H7 (cell line): ENCODE results near the gene MSLN. TPM values are rescaled to one million over a fixed set of nuclear protein-coding genes. Genes with fewer than 3 reads are reported as not detected.
A peak's percentile ranks its signal among the peaks of the same experiment; 100 is the strongest.

Experiments used
- DNase-seq: peaks from one replicate; pipeline ENCODE4 v3.0.0; 2012
- H3K27me3 ChIP-seq: 2 replicates; pipeline ENCODE4 v1.6.0; 2011; ENCODE audit warnings: mild to moderate bottlenecking, low read length; ENCODE audit not compliant: control insufficient read depth, insufficient read depth
- H3K36me3 ChIP-seq: replicated peaks from 2 replicates; pipeline ENCODE4 v1.5.1; 2011; ENCODE audit warnings: low read length; ENCODE audit not compliant: control insufficient read depth, insufficient read depth
- H3K4me3 ChIP-seq: 2 replicates; pipeline ENCODE4 v1.5.1; 2011; ENCODE audit warnings: low read depth, mild to moderate bottlenecking, control low read depth, low read length, moderate library complexity; ENCODE audit not compliant: insufficient read depth
- total RNA-seq: library from RNA; depleted of rRNA; stranded (reverse); fragments of >200 nt; shearing (Covaris generic); gene quantifications from 2 replicates; pipeline ENCODE4 v1.2.3, GENCODE V29; 2014

Gene MSLN
- total RNA-seq, 1 experiment from 2014 or later = not detected

- 0 out of 2 replicates have a peak, but pooled peaks cover 1% of the 10 kb centered on the region for H3K36me3 ChIP-seq
- peaks cover 20% of the 10 kb centered on the region for H3K27me3 ChIP-seq
- H3K4me3 ChIP-seq = peak overlapping the region; percentile 71
- DNase-seq = peak; percentile 85
Measured at GRCh38 chr16:727291-727977, 33.1 kb upstream of the MSLN start.

GRCh38 chr16:728131-728889 lies 32.2 kb upstream of the MSLN start:
- Histone ChIP-seq H3K4me3 (peak overlapping the region; percentile 71), H3K36me3 (peaks cover 1% of the 10 kb centered on the region), H3K27me3 (peaks cover 20% of the 10 kb centered on the region)
- DNase-seq = peak; percentile 95

GRCh38 chr16:728890-729744 lies 31.4 kb upstream of the MSLN start:
- DNase-seq = peak; percentile 85
- peaks cover 3% of the 10 kb centered on the region for H3K36me3 ChIP-seq
- peaks cover 20% of the 10 kb centered on the region for H3K27me3 ChIP-seq
- peak overlapping the region; percentile 71 for H3K4me3 ChIP-seq

GRCh38 chr16:729768-730665 lies 30.5 kb upstream of the MSLN start:
- DNase-seq = no peak
- Histone ChIP-seq H3K27me3 (peaks cover 20% of the 10 kb centered on the region), H3K36me3 (peaks cover 5% of the 10 kb centered on the region), H3K4me3 (no peak overlapping the region)

GRCh38 chr16:730666-731509 lies 29.6 kb upstream of the MSLN start:
- Histone ChIP-seq H3K27me3 (peaks cover 18% of the 10 kb centered on the region), H3K36me3 (peaks cover 5% of the 10 kb centered on the region), H3K4me3 (no peak overlapping the region)
- DNase-seq = no peak

- Histone ChIP-seq H3K36me3 (peaks cover 8% of the 10 kb centered on the region), H3K4me3 (no peak overlapping the region), H3K27me3 (peaks cover 9% of the 10 kb centered on the region)
- peak; percentile 32 for DNase-seq
Measured at GRCh38 chr16:732332-732731, 28.2 kb upstream of the MSLN start.

GRCh38 chr16:732936-733335 lies 27.6 kb upstream of the MSLN start:
- Histone ChIP-seq H3K4me3 (no peak overlapping the region), H3K27me3 (peaks cover 4% of the 10 kb centered on the region; the same call in 1 of the 2 replicates), H3K36me3 (peaks cover 8% of the 10 kb centered on the region)
- DNase-seq = peak; percentile 78

GRCh38 chr16:733382-734207 lies 26.9 kb upstream of the MSLN start:
- H3K4me3 ChIP-seq = no peak overlapping the region
- peaks cover 8% of the 10 kb centered on the region for H3K36me3 ChIP-seq
- peak; percentile 92 for DNase-seq
- H3K27me3 ChIP-seq = peaks cover 2% of the 10 kb centered on the region; the same call in 1 of the 2 replicates

GRCh38 chr16:734208-734980 lies 26.1 kb upstream of the MSLN start:
- Histone ChIP-seq H3K27me3 (0 out of 2 replicates have a peak, but pooled peaks cover 2% of the 10 kb centered on the region), H3K36me3 (peaks cover 8% of the 10 kb centered on the region), H3K4me3 (no peak overlapping the region)
- DNase-seq = peak; percentile 48

GRCh38 chr16:734981-735881 lies 25.3 kb upstream of the MSLN start:
- DNase-seq = peak; percentile 43
- Histone ChIP-seq H3K4me3 (no peak overlapping the region), H3K36me3 (peaks cover 8% of the 10 kb centered on the region), H3K27me3 (no peaks in the 10 kb centered on the region)

GRCh38 chr16:735982-736453 lies 24.5 kb upstream of the MSLN start:
- Histone ChIP-seq H3K27me3 (no peaks in the 10 kb centered on the region), H3K4me3 (no peak overlapping the region), H3K36me3 (peaks cover 8% of the 10 kb centered on the region)
- peak; percentile 11 for DNase-seq
